ENCODE measurements around the gene OTOF.

- TF ChIP-seq CTCF (IDR thresholded peaks at IDR 0.05; ENCODE audit: low read length) (no peak), EZH2 (optimal IDR thresholded peaks at IDR 0.05; ENCODE audit: low read depth, low read length) (no peak)
Observed at GRCh38 chr2:26513261-26513660, 35.3 kb upstream of the OTOF start.

All from MM.1S (cell line).